Ishikawa (cell line): Measurements from ENCODE around the gene PTPRA.

Experiments
- CEBPB ChIP-seq: IDR thresholded peaks from 2 replicates; pipeline ENCODE4 v1.6.1; 2012
- CREB1 ChIP-seq: IDR thresholded peaks from 2 replicates; pipeline ENCODE4 v1.6.1; 2012; ENCODE audit warnings: low read depth
- EGR1 ChIP-seq: IDR thresholded peaks from 2 replicates; pipeline ENCODE4 v1.6.1; 2012
- EP300 ChIP-seq: IDR thresholded peaks from 2 replicates; pipeline ENCODE4 v1.6.1; 2012; ENCODE audit warnings: borderline replicate concordance
- FOXM1 ChIP-seq: IDR thresholded peaks from 2 replicates; pipeline ENCODE4 v1.6.1; 2012; ENCODE audit warnings: low read depth, borderline replicate concordance
- MAX ChIP-seq: IDR thresholded peaks from 2 replicates; pipeline ENCODE4 v1.6.1; 2012
- RAD21 ChIP-seq: IDR thresholded peaks from 2 replicates; pipeline ENCODE4 v1.6.1; 2012; ENCODE audit warnings: low read depth
- TAF1 ChIP-seq: IDR thresholded peaks from 2 replicates; pipeline ENCODE4 v1.6.1; 2012; ENCODE audit warnings: low read depth, mild to moderate bottlenecking
- TEAD4 ChIP-seq: IDR thresholded peaks from 2 replicates; pipeline ENCODE4 v1.6.1; 2012
- YY1 ChIP-seq: IDR thresholded peaks from 2 replicates; pipeline ENCODE4 v1.6.1; 2012; ENCODE audit warnings: low read depth
- ZBTB7A ChIP-seq: IDR thresholded peaks from 2 replicates; pipeline ENCODE4 v1.6.1; 2012; ENCODE audit warnings: low read depth

- TF ChIP-seq CREB1 (no peak), CEBPB (no peak), TEAD4 (no peak), EP300 (no peak), YY1 (no peak), MAX (no peak), EGR1 (no peak), ZBTB7A (no peak), RAD21 (no peak), TAF1 (no peak), FOXM1 (no peak)
Measured at GRCh38 chr20:2839732-2840137, 33.5 kb upstream of the PTPRA start.
